ENCODE data around the gene FSD1. TPM values are rescaled to one million over a fixed set of nuclear protein-coding genes. Genes with fewer than 3 reads are reported as not detected.
"Not testable (repeated sequence)": the region's sequence is repeated elsewhere in the genome, so short reads cannot be mapped to it uniquely, and the experiment has no call there.

Gene FSD1
- polyA plus RNA-seq, 2 donors: 0.19 to 1.2 TPM

GRCh38 chr19:4279530-4280422 is 24.6 kb upstream of the FSD1 start:
- H3K4me3 ChIP-seq (ENCODE audit: low read depth in 1 of 2, low read length in 2 of 2): no peak overlapping the region
- 3 to 5% methylated on average over 54 to 71 of the region's 71 CpGs for WGBS, 2 donors
- H3K9me3 ChIP-seq (ENCODE audit: control insufficient read depth in 2 of 2, insufficient read depth in 1 of 2, low read depth in 1 of 2, low read length in 1 of 2): no peaks in the 10 kb centered on the region
- no peaks in the 10 kb centered on the region for H3K36me3 ChIP-seq (ENCODE audit: control insufficient read depth in 2 of 2, insufficient read depth in 2 of 2, low read length in 1 of 2)
- peaks cover 0 to 5% of the 10 kb centered on the region in 2 donors for H3K4me1 ChIP-seq (ENCODE audit: control insufficient read depth in 2 of 2, insufficient read depth in 2 of 2, low read length in 1 of 2)
- H3K27ac ChIP-seq (ENCODE audit: low read depth in 2 of 2, low read length in 1 of 2): no peak overlapping the region
- H3K27me3 ChIP-seq (ENCODE audit: control insufficient read depth in 1 of 2, insufficient read depth in 2 of 2, low read length in 2 of 2): peaks cover 0 to 12% of the 10 kb centered on the region in 2 donors

DNA sequence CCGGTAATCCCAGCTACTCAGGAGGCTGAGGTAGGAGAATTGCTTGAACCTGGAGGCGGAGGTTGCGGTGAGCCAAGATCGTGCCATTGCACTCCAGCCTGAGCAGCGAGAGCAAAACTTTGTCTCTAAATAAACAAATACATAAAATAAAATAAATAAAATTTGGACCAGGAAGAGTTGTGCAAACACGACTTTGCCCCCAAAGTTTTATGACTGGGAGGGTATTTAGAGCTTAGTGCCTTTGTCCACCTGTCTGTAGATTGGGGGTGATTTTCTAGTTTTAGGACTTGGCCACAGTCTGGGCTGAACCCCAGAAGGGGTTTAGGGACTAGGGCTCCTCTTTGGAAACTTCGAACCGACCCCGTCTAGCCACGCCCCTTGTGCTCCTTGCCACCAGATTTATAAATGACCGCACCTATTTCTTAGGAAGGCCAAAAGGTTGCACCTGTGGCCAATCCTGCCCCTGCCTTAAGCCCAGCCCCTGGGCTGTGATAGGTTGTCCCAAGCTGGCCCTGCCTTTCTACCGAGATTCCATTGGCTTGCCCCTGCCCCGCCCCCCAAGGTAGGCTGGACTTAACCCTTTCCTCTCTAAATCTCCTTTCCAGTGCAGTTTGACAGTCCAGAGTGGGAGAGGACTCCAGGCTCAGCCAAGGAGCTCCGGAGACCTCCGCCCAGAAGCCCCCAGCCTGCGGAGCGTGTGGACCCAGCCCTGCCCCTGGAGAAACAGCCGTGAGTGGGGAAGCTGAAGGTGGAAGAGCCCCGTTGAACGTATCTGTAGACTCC is 20.0 kb upstream of the FSD1 start:
- no peaks in the 10 kb centered on the region for H3K4me1 ChIP-seq (ENCODE audit: control insufficient read depth in 2 of 2, insufficient read depth in 2 of 2, low read length in 1 of 2)
- H3K9me3 ChIP-seq (ENCODE audit: control insufficient read depth in 2 of 2, insufficient read depth in 1 of 2, low read depth in 1 of 2, low read length in 1 of 2): peaks cover 0 to 4% of the 10 kb centered on the region in 2 donors
- H3K4me3 ChIP-seq (ENCODE audit: low read depth in 1 of 2, low read length in 2 of 2): no peak overlapping the region
- H3K27ac ChIP-seq (ENCODE audit: low read depth in 2 of 2, low read length in 1 of 2): no peak overlapping the region
- WGBS, 2 donors: 36 to 43% methylated on average over 20 of the region's 20 CpGs
- peaks cover 0 to 7% of the 10 kb centered on the region in 2 donors for H3K27me3 ChIP-seq (ENCODE audit: control insufficient read depth in 1 of 2, insufficient read depth in 2 of 2, low read length in 2 of 2)
- no peaks in the 10 kb centered on the region for H3K36me3 ChIP-seq (ENCODE audit: control insufficient read depth in 2 of 2, insufficient read depth in 2 of 2, low read length in 1 of 2)

GRCh38 chr19:4284974-4285373 is 19.4 kb upstream of the FSD1 start:
- Histone ChIP-seq H3K27me3 (ENCODE audit: control insufficient read depth in 1 of 2, insufficient read depth in 2 of 2, low read length in 2 of 2) (peaks cover 0 to 1% of the 10 kb centered on the region in 2 donors), H3K4me3 (ENCODE audit: low read depth in 1 of 2, low read length in 2 of 2) (no peak overlapping the region), H3K27ac (ENCODE audit: low read depth in 2 of 2, low read length in 1 of 2) (no peak overlapping the region), H3K36me3 (ENCODE audit: control insufficient read depth in 2 of 2, insufficient read depth in 2 of 2, low read length in 1 of 2) (no peaks in the 10 kb centered on the region), H3K4me1 (ENCODE audit: control insufficient read depth in 2 of 2, insufficient read depth in 2 of 2, low read length in 1 of 2) (no peaks in the 10 kb centered on the region), H3K9me3 (ENCODE audit: control insufficient read depth in 2 of 2, insufficient read depth in 1 of 2, low read depth in 1 of 2, low read length in 1 of 2) (peaks cover 0 to 4% of the 10 kb centered on the region in 2 donors)
- 60 to 66% methylated on average over 6 of the region's 6 CpGs for WGBS, 2 donors

DNA sequence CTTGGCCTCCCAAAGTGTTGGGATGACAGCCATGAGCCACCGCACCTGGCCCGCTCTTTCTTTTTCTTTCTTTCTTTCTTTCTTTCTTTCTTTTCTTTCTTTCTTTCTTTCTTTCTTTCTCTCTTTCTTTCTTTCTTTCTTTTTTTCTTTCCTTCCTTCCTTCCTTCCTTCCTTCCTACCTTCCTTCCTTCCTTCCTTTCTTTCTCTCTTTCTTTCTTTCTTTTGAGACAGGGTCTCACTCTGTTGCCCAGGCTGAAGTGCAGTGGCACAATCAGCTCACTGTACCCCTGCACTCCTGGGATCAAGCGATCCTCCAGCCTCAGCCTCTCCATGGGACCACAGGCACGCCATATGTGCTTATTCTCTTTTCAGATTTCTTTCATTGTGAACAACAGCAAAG is 18.3 kb upstream of the FSD1 start:
- not testable (repeated sequence) for H3K4me3 ChIP-seq (ENCODE audit: low read depth in 1 of 2, low read length in 2 of 2); H3K36me3 ChIP-seq (ENCODE audit: control insufficient read depth in 2 of 2, insufficient read depth in 2 of 2, low read length in 1 of 2); H3K27ac ChIP-seq (ENCODE audit: low read depth in 2 of 2, low read length in 1 of 2); H3K9me3 ChIP-seq (ENCODE audit: control insufficient read depth in 2 of 2, insufficient read depth in 1 of 2, low read depth in 1 of 2, low read length in 1 of 2); H3K4me1 ChIP-seq (ENCODE audit: control insufficient read depth in 2 of 2, insufficient read depth in 2 of 2, low read length in 1 of 2); H3K27me3 ChIP-seq (ENCODE audit: control insufficient read depth in 1 of 2, insufficient read depth in 2 of 2, low read length in 2 of 2)
- WGBS, 2 donors: 85 to 89% methylated on average over 4 of the region's 4 CpGs

GRCh38 chr19:4288091-4288777 is 16.2 kb upstream of the FSD1 start:
- H3K27ac ChIP-seq (ENCODE audit: low read depth in 2 of 2, low read length in 1 of 2): no peak overlapping the region
- H3K4me3 ChIP-seq (ENCODE audit: low read depth in 1 of 2, low read length in 2 of 2): no peak overlapping the region
- H3K9me3 ChIP-seq (ENCODE audit: control insufficient read depth in 2 of 2, insufficient read depth in 1 of 2, low read depth in 1 of 2, low read length in 1 of 2): peaks cover 0 to 4% of the 10 kb centered on the region in 2 donors
- no peaks in the 10 kb centered on the region for H3K4me1 ChIP-seq (ENCODE audit: control insufficient read depth in 2 of 2, insufficient read depth in 2 of 2, low read length in 1 of 2)
- 77% methylated on average over 16 of the region's 16 CpGs for WGBS, 2 donors
- no peaks in the 10 kb centered on the region for H3K36me3 ChIP-seq (ENCODE audit: control insufficient read depth in 2 of 2, insufficient read depth in 2 of 2, low read length in 1 of 2)
- H3K27me3 ChIP-seq (ENCODE audit: control insufficient read depth in 1 of 2, insufficient read depth in 2 of 2, low read length in 2 of 2): no peaks in the 10 kb centered on the region

- H3K4me3 ChIP-seq (ENCODE audit: low read depth in 1 of 2, low read length in 2 of 2): no peak overlapping the region
- H3K27me3 ChIP-seq (ENCODE audit: control insufficient read depth in 1 of 2, insufficient read depth in 2 of 2, low read length in 2 of 2): no peaks in the 10 kb centered on the region
- 70 to 77% methylated on average over 8 of the region's 8 CpGs for WGBS, 2 donors
- H3K27ac ChIP-seq (ENCODE audit: low read depth in 2 of 2, low read length in 1 of 2): no peak overlapping the region
- no peaks in the 10 kb centered on the region for H3K4me1 ChIP-seq (ENCODE audit: control insufficient read depth in 2 of 2, insufficient read depth in 2 of 2, low read length in 1 of 2)
- H3K36me3 ChIP-seq (ENCODE audit: control insufficient read depth in 2 of 2, insufficient read depth in 2 of 2, low read length in 1 of 2): no peaks in the 10 kb centered on the region
- H3K9me3 ChIP-seq (ENCODE audit: control insufficient read depth in 2 of 2, insufficient read depth in 1 of 2, low read depth in 1 of 2, low read length in 1 of 2): peaks cover 0 to 4% of the 10 kb centered on the region in 2 donors
These were observed 13.1 kb upstream of the FSD1 start for GRCh38 chr19:4291184-4291732.

- H3K9me3 ChIP-seq (ENCODE audit: control insufficient read depth in 2 of 2, insufficient read depth in 1 of 2, low read depth in 1 of 2, low read length in 1 of 2): peaks cover 0 to 4% of the 10 kb centered on the region in 2 donors
- no peak overlapping the region for H3K4me3 ChIP-seq (ENCODE audit: low read depth in 1 of 2, low read length in 2 of 2)
- no peaks in the 10 kb centered on the region for H3K36me3 ChIP-seq (ENCODE audit: control insufficient read depth in 2 of 2, insufficient read depth in 2 of 2, low read length in 1 of 2)
- H3K4me1 ChIP-seq (ENCODE audit: control insufficient read depth in 2 of 2, insufficient read depth in 2 of 2, low read length in 1 of 2): no peaks in the 10 kb centered on the region
- no peaks in the 10 kb centered on the region for H3K27me3 ChIP-seq (ENCODE audit: control insufficient read depth in 1 of 2, insufficient read depth in 2 of 2, low read length in 2 of 2)
- 81 to 87% methylated on average over 15 of the region's 15 CpGs for WGBS, 2 donors
- no peak overlapping the region for H3K27ac ChIP-seq (ENCODE audit: low read depth in 2 of 2, low read length in 1 of 2)
These were observed 11.9 kb upstream of the FSD1 start for GRCh38 chr19:4292515-4292914.

DNA sequence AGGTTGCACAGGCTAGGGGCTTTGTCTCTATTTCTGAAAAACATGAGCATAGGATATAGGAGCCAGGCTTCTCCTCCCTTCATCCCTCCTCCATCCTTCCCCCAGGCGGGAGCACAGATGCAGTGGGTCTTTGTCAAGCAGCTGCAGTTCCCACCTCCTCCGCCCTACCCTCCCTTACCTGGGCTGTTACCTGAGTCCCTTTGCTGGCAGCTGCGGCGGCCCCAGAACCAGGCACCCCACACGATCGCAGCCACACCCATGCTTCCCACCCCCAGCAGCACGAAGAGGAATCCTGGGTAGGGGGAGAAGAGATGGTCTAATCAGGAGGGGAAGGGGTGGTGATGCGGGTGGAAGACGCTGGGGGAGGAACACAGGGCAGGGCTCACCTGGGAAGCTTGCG is 10.0 kb upstream of the FSD1 start:
- H3K36me3 ChIP-seq (ENCODE audit: control insufficient read depth in 2 of 2, insufficient read depth in 2 of 2, low read length in 1 of 2): no peaks in the 10 kb centered on the region
- H3K4me3 ChIP-seq (ENCODE audit: low read depth in 1 of 2, low read length in 2 of 2): no peak overlapping the region
- no peaks in the 10 kb centered on the region for H3K9me3 ChIP-seq (ENCODE audit: control insufficient read depth in 2 of 2, insufficient read depth in 1 of 2, low read depth in 1 of 2, low read length in 1 of 2)
- no peaks in the 10 kb centered on the region for H3K4me1 ChIP-seq (ENCODE audit: control insufficient read depth in 2 of 2, insufficient read depth in 2 of 2, low read length in 1 of 2)
- no peaks in the 10 kb centered on the region for H3K27me3 ChIP-seq (ENCODE audit: control insufficient read depth in 1 of 2, insufficient read depth in 2 of 2, low read length in 2 of 2)
- H3K27ac ChIP-seq (ENCODE audit: low read depth in 2 of 2, low read length in 1 of 2): no peak overlapping the region
- 36 to 53% methylated on average over 10 of the region's 10 CpGs for WGBS, 2 donors

Data from esophagus (tissue), 2 donors.